Measurements from ENCODE around the gene TMEM120B.

Gene TMEM120B

DNA sequence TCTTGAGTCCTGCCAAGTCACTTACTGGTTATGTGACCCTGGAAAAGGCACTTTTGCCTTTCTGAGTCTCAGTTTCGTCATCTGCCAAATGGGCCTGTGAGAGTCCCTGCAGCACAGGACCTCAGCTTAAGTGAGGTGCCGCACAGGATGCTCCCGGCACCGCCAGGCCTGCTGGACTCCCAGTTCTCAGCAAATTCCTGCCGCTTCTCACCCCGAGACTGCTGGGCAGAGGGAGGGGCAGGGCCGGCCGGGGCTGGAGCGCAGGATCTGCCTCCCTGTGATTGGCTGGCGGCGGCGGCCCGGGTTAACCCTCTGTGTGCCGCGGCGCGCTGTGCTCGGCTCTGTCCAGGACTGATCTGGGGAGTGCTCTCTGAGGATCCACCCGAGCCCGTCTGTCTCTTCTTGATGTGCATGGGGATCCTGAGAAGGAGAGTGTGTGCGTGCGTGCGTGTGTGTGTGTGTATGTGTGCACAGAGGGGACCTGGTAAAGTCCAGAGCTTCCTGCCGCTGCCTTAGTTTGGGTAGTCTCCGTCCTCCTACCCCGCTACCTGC lies 99.8 kb downstream of the TMEM120B start:
- peak overlapping the region; percentile 71 for H3K4me3 ChIP-seq (ENCODE audit: control insufficient read depth, low read depth, low read length)
- TF ChIP-seq CTCF (conservative IDR thresholded peaks at IDR 0.05; ENCODE audit: control insufficient read depth, insufficient read depth, low read depth, low read length), result no peak
- peak; percentile 66 for DNase-seq (ENCODE audit: low read depth)

DNA sequence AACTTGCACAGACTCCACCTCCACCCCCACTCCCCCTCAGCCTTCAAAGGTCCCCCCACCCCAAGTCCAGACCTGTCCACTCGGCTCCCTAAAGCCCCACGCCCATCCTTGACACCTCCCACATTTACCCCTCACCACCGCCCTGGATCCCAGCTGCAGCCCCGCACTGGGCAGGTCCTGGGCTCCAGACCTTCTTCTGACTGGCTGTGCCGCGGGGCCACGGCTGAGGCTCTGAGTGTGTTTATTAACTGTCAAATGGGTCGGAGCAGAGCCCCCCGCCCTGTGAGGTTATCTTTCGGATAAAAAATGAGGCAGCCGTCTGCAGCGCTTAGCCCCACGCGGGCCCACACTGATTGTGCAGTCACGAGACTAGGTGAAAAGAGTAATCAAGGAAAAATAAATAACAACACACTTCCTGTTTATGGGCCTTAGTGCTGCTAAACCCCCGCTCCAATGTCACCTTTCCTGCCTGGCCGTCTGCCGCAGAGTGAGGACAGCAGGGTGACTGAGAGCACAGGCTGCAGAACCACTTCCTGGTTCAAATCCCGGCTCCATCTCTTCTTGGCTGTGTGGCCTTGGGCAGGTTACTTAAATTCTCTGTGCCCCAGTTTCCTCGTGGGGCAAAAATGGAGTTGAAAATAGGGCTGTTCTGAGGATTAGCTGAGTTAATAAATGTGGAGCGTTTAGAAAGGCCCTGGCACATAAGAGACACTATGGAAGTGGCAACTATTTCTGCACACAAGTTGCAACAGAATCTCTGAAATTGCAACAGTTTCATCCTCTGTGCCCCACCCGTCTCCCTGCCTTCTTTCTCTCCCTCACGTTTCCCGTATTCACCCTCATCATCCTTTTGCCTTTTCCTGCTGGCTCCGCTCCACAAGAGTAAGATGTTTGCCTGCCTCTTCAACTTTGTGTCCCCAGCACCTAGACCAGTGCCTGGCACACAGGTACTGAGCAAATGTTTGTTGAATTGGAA lies 100.7 kb downstream of the TMEM120B start:
- H3K4me3 ChIP-seq (ENCODE audit: control insufficient read depth, low read depth, low read length), result peak overlapping the region; percentile 71
- TF ChIP-seq CTCF (conservative IDR thresholded peaks at IDR 0.05; ENCODE audit: control insufficient read depth, insufficient read depth, low read depth, low read length), result no peak
- DNase-seq (ENCODE audit: low read depth), result peak; percentile 28

- no peak overlapping the region for H3K4me3 ChIP-seq (ENCODE audit: control insufficient read depth, low read depth, low read length)
- DNase-seq (ENCODE audit: low read depth), result no peak
- no peak for TF ChIP-seq CTCF (conservative IDR thresholded peaks at IDR 0.05; ENCODE audit: control insufficient read depth, insufficient read depth, low read depth, low read length)
Measured at GRCh38 chr12:121813951-121814350, 101.4 kb downstream of the TMEM120B start.

DNA sequence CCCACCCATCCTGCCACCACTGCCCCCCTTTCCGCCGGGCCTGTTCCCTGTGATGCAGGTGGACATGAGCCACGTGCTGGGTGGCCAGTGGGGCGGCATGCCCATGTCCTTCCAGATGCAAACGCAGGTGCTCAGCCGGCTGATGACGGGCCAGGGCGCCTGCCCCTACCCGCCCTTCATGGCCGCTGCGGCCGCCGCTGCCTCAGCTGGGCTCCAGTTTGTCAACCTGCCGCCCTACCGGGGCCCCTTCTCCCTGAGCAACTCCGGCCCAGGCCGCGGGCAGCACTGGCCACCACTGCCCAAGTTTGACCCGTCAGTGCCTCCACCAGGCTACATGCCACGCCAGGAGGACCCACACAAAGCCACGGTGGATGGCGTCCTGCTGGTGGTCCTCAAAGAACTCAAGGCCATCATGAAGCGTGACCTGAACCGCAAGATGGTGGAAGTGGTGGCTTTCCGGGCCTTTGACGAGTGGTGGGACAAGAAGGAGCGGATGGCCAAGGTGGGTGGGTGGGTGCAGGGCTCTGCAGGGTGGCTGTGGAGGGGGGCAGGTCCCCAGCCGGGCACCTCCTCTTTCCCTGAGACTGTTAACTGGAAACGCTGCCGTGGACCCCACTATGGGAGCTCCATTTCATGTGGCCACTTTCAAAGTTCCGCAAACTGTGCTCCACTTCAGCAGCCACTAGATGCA lies 102.0 kb downstream of the TMEM120B start:
- TF ChIP-seq CTCF (conservative IDR thresholded peaks at IDR 0.05; ENCODE audit: control insufficient read depth, insufficient read depth, low read depth, low read length), result no peak
- DNase-seq (ENCODE audit: low read depth), result no peak
- no peak overlapping the region for H3K4me3 ChIP-seq (ENCODE audit: control insufficient read depth, low read depth, low read length)

DNA sequence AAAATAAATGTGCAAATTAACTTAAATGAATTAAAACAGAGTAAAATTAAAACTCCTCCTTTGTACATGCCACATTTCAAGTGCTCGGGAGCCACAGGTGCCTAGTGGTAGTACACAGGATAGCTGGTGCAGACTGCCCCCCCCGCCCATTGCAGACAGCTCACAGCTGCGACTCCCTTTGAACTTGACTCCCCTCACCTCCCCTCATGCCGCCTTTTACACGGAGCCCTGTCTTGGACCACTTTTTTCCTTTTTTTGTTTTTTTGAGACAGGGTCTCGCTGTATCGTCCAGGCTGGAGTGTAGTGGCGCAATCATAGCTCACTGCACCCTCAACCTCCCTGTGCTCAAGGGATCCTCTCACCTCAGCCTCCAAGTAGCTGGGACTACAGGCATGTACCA lies 102.7 kb downstream of the TMEM120B start:
- no peak for DNase-seq (ENCODE audit: low read depth)
- no peak overlapping the region for H3K4me3 ChIP-seq (ENCODE audit: control insufficient read depth, low read depth, low read length)
- TF ChIP-seq CTCF (conservative IDR thresholded peaks at IDR 0.05; ENCODE audit: control insufficient read depth, insufficient read depth, low read depth, low read length), result no peak

DNA sequence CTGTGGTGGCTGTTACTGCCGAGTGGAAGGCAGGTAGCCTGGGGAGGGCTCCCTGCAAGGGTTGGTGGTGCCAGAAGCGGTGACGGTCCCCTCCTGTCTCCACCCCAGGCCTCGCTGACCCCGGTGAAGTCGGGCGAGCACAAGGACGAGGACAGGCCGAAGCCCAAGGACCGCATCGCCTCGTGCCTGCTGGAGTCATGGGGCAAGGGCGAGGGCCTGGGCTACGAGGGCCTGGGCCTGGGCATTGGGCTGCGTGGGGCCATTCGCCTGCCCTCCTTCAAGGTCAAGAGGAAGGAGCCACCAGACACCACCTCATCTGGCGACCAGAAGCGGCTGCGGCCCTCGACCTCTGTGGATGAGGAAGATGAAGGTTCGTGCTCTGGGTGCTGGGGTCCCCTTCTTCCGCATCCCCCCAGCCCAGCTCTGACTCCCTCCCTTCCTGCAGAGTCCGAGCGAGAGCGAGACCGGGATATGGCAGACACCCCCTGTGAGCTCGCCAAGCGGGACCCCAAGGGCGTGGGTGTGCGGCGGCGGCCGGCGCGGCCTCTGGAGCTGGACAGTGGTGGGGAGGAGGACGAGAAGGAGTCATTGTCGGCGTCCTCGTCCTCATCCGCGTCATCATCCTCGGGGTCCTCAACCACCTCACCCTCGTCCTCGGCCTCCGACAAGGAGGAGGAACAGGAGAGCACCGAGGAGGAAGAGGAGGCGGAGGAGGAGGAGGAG lies 104.5 kb downstream of the TMEM120B start:
- no peak for DNase-seq (ENCODE audit: low read depth)
- H3K4me3 ChIP-seq (ENCODE audit: control insufficient read depth, low read depth, low read length), result no peak overlapping the region
- TF ChIP-seq CTCF (conservative IDR thresholded peaks at IDR 0.05; ENCODE audit: control insufficient read depth, insufficient read depth, low read depth, low read length), result no peak
